RKO (cell line): ENCODE results near the gene EPB41L5.
"Not testable (repeated sequence)": the region's sequence is repeated elsewhere in the genome, so short reads cannot be mapped to it uniquely, and the experiment has no call there.

ENCODE experiments used
- DNase-seq: peaks from one replicate; pipeline ENCODE4 v3.0.0-alpha.2; 2016; ENCODE audit warnings: low spot score

The EPB41L5 gene

GRCh38 chr2:120199817-120200459 is 187.1 kb downstream of the EPB41L5 start:
- not testable (repeated sequence) for DNase-seq

GRCh38 chr2:120203251-120204021 is 190.6 kb downstream of the EPB41L5 start:
- no peak for DNase-seq

DNA sequence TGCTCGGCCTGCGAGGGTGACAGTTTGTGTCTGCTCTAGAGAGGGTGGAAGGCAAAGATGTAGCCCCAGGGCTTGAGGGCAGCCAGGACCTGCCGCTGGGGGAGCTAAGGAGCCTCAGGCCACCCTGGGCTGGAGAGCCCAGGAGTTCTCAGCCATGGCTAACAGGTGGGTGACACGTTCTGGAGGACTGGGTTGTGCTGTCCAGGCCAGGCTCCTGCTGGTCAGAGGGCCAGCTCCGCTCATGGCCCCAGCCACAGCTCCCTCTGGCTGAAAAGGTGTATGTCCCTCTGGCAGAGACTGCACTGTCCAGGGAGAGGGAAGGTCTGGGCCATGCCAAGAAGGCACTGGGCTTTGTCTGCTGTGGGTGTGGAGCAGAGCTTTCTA is 191.1 kb downstream of the EPB41L5 start:
- DNase-seq, result no peak

DNA sequence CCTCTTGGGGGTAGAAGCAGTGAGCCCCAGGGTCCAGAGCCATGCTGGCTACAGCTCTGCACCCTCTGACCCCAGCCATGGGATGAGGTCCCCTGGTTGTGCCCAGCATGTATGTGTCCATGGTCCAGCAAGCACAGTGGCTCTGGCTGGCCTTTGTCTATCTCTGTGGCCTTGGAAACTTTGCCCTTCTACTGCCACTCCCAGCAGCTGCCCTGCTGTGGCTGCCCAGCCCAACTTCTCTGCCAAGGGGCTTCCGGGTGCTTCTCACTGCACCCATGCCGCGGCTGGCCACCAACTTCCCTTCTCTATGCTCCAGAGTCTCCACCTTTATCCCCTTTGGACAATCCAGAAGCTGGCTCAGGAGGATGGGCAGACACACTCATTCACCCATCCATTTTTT is 191.5 kb downstream of the EPB41L5 start:
- DNase-seq, result no peak

- DNase-seq, result no peak
Measured at GRCh38 chr2:120204945-120205670, 192.2 kb downstream of the EPB41L5 start.

DNA sequence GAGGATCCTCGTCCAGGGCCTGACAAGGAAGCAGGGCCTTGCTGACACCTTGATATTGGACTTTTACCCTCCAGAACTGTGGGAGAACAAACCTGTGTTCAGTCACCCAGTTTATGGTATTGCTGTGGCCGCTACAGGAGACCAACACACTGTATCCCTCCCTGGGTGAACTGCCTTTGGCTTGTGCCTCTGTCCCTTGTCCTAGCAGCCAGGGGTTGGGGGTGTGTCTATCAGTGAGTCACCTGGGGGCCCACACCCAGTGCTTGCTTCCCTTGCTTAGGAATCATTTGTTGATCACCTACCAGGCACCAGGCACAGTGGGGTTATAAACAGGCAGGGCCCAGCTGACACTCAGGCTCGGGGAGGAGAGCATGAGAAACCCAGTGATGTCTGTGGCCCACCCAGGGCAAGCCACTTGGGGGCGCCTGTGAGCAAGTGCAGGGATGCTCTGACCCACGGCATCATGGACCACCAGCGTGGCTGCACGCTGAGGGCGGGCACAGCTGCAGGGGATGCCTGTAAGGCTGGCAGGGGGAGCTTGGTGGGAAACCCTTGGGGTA is 193.2 kb downstream of the EPB41L5 start:
- DNase-seq, result no peak

GRCh38 chr2:120208381-120209353 is 195.8 kb downstream of the EPB41L5 start:
- DNase-seq, result no peak

DNA sequence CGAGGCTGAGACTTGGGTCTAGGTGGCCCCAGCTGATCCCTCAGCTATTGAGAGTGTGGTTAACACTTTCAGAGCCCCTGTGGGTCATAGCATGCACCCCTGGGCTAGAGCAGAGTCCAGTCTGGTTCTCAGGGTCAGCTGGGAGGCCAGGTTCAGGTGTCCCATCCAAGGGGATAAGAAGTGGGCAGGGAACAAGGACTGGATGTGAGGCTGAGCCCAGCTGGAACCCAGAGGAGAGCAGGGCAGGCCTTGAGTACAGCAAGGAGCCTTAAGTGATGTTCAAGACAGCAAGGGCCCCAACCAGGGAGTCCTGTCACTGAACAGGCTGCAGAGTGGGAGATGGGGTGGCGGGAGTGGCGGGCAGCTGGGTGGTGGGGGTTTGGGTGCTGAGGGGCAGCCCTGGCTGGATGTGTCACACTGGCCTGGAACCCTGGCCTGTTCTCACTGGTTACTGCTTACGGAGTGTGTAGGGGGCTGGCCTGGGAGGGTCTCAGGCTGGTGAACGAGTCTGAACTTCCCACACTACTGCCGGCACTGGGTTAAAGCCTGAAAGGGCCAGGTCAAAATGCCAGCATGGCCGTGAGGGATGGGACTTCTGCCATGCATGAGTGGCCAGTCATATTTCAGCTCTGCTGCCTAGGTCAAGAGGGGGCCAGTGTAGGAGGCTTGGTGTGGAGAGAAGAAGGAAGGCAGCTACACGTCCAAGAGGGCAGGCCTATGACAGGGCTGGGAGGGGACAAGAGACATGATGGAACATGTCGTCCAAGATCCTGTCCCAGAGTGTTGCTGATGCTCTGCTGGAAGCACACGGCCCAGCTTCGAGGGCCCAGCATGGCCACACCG is 196.8 kb downstream of the EPB41L5 start:
- no peak for DNase-seq

GRCh38 chr2:120210270-120210693 is 197.4 kb downstream of the EPB41L5 start:
- no peak for DNase-seq

DNA sequence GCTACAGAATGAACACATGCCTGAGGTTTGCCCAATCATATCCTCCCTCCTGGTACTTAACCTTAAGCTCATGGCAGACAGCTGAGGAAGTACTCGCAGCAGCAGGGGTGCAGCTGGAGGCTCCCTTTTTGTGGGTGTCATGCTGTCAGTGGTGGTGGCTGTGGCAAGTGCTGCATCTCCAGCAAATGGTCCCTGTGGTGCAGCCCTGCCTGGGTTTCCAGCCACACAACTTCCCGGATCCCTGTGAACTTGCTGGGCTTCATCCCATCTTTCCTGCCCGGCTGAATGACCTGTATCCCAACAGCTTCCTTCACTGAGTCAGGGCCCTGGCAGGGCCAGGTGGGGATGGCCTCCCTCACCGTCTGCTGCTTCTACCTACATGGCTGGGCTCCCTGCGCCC is 205.3 kb downstream of the EPB41L5 start:
- no peak for DNase-seq

DNA sequence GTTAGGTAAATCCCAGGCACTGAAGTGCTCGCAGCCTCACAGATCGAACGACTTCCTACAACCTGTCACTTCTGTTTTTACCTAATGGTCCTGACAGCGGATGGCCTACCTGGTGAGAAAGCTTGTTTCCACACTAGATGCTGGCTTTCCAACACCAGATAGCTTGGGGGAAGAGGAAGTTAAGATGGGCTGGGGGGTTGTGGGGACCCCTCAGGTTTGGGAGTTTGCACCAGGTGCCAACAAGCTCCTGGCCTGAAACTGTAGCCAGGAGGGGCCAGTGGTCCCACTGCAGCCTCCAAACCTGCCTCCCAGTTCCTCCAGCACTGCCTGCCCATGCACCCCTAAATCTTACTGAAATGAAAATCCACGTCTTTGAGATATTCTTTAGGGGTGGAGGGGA is 206.4 kb downstream of the EPB41L5 start:
- DNase-seq, result no peak

DNA sequence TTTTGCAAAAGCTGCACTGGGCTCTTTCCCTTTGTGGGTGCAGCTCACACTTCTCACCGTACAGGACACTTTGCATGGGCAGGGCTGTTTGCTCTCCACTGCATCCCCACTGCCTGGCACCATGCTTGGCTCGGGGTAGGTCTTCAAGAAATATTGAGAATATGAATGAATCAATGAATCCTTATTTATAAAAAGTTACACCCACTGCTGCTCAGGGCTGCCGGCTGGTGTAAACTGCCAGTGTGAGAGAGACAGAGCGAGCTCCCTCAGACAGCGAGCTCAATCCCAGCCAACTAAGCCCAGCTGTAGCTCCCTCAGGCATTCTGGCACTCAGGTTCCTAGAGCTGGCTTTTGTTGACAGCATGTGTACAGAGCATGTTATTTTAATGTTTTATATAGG is 206.9 kb downstream of the EPB41L5 start:
- no peak for DNase-seq

GRCh38 chr2:120220756-120221155 is 207.9 kb downstream of the EPB41L5 start:
- no peak for DNase-seq

- no peak for DNase-seq
Measured at GRCh38 chr2:120221616-120222015, 208.7 kb downstream of the EPB41L5 start.

DNA sequence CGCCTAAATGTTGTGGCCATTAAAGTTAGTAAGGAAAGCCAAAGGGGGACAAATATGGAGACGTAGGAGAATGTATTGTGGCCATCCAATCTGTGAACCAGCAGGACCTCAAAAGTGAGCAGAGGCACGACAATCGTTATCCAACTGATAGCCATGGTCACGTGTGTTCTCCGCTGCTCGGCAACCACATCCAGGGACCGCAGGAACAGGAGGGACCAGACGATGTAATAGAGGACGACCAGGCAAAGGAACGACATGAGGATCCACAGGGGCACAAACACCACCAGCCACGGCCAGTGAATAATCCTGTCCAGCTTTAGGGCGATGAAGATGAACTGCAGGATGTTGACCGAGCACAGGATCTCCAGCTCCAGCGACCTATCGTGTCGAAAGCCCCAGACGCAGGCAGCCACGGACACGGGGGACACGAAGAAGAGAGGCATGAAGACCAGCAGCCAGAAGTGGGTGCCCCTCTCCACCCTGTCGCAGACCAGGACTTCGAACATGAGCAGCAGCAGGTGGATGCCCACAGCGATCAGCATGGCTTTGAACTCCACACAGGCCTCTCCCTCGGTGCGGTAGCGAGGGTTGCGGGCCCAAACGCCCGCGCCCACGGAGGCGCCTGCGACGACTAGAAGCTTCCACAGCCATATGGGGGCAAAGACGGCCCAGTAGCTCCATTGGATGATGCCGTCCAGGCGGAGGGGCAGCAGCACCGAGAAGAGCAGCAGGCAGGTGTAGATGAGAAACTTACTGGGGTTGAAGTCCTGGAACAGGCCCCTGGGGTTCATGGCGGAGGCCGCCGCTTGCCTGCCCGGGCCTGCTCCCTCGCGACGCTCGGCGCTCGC is 209.5 kb downstream of the EPB41L5 start:
- DNase-seq, result no peak

DNA sequence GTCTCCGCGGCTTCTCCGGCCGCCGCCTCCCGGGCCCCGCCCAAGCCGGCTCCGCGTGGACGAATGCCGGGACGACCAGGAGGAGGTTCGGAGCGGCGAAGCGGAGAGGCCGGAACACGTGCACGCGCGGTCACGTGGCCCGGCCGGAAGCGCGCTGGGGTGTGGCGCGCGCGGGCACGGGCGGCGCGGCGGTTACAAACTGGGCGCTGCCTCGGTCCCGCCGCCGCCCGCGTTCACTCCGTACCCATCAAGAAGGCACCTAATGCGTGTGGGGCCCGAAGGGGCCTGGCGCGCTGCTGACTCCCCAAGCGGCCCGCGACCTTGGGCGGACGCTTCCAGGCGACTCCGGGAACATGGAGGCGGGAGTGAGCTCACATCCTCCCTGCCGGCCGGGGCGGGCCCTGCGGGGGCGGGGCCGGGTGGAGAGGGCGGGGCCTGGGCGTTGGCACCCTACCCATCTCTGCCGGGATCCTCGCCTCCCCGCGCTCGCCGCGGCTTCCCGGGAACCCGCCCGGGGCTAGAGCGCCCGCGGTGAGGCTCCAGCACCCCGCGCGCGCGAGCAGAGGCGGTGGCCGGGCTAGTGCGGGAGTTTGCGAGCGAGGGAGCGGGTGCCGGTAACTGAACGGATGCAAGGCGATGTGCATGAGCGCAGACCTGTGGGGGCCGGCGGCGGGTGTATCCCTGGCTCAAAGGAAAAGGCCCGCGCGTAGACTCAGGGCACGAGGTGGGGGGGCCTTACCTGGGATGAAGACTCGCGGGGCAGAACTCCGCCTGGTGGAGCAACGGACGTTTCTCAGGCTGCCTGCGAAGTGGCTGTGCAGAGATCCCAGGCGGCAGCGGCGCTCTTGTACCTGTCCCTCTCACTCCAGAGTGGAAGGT is 210.4 kb downstream of the EPB41L5 start, which contains the start of gene TMEM185B:
Gene TMEM185B (minus strand): TSS at position 367 of the 879 bp plus-strand sequence. CDS start 424 bp downstream, outside the sequence.
- DNase-seq, result peak; percentile 84

DNA sequence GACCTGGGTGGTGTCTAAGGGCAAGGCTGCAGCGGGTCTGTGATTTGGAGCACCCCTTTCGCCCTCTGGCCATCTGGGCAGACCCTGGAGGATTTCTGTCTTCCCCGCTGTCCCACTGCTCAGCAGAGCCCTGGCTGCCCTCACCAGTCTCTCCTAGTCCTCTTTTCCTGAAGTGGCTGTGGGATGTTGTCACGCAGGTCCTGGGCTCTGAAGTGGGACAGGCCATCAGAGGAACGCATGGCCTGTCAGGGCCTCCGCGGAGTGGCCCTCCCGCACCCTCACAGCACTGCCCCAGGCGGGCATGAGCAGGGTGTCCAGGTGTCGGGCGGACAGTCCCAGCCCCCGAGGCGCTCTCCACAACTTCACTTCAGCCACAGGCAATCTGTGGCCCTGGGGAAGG is 211.4 kb downstream of the EPB41L5 start:
- DNase-seq, result no peak

- DNase-seq, result no peak
Measured at GRCh38 chr2:120224735-120225548, 212.1 kb downstream of the EPB41L5 start.
